ENCODE data around the gene CATSPER4. TPM values are rescaled to one million over a fixed set of nuclear protein-coding genes. Genes with fewer than 3 reads are reported as not detected.
"Not testable (repeated sequence)": the region's sequence is repeated elsewhere in the genome, so short reads cannot be mapped to it uniquely, and the experiment has no call there.

The CATSPER4 gene
- total RNA-seq, 2 donors from 2014 or later, result not detected

- no peaks in the 10 kb centered on the region for H3K4me1 ChIP-seq (ENCODE audit: control insufficient read depth in 1 of 2, low read depth in 2 of 2)
- DNase-seq (ENCODE audit: low spot score), result no peak
- H3K36me3 ChIP-seq, result no peaks in the 10 kb centered on the region
- no peak for ATAC-seq (ENCODE audit: insufficient number of reproducible peaks, low FRiP score, low read depth)
- H3K9me3 ChIP-seq, result no peaks in the 10 kb centered on the region
- no peak overlapping the region for H3K4me3 ChIP-seq
- TF ChIP-seq CTCF (IDR thresholded peaks at IDR 0.05), result no peak
- H3K27ac ChIP-seq, result no peak overlapping the region
- H3K27me3 ChIP-seq (replicated peaks; ENCODE audit: insufficient read depth), result no peaks in the 10 kb centered on the region
Measured at GRCh38 chr1:26218906-26219494, 28.6 kb downstream of the CATSPER4 start.

- no peaks in the 10 kb centered on the region for H3K27me3 ChIP-seq (replicated peaks; ENCODE audit: insufficient read depth)
- H3K36me3 ChIP-seq, result no peaks in the 10 kb centered on the region
- H3K27ac ChIP-seq, result no peak overlapping the region
- no peaks in the 10 kb centered on the region for H3K9me3 ChIP-seq
- H3K4me1 ChIP-seq (ENCODE audit: control insufficient read depth in 1 of 2, low read depth in 2 of 2), result peaks cover 0 to 6% of the 10 kb centered on the region in 2 donors
- TF ChIP-seq CTCF (IDR thresholded peaks at IDR 0.05), result no peak
- ATAC-seq (ENCODE audit: insufficient number of reproducible peaks, low FRiP score, low read depth) (no peak), DNase-seq (ENCODE audit: low spot score) (no peak)
- no peak overlapping the region for H3K4me3 ChIP-seq
Measured at GRCh38 chr1:26220199-26220912, 30.0 kb downstream of the CATSPER4 start.

- DNase-seq (ENCODE audit: low spot score), result no peak
- ATAC-seq (ENCODE audit: insufficient number of reproducible peaks, low FRiP score, low read depth), result no peak
- Histone ChIP-seq H3K36me3 (no peaks in the 10 kb centered on the region), H3K9me3 (no peaks in the 10 kb centered on the region), H3K27me3 (replicated peaks; ENCODE audit: insufficient read depth) (no peaks in the 10 kb centered on the region), H3K4me3 (no peak overlapping the region), H3K4me1 (ENCODE audit: control insufficient read depth in 1 of 2, low read depth in 2 of 2) (peaks cover 5 to 13% of the 10 kb centered on the region in 2 donors), H3K27ac (no peak overlapping the region)
- no peak for TF ChIP-seq CTCF (IDR thresholded peaks at IDR 0.05)
Measured at GRCh38 chr1:26221094-26221493, 30.7 kb downstream of the CATSPER4 start.

GRCh38 chr1:26224606-26225005, 34.2 kb downstream of the CATSPER4 start:
- Histone ChIP-seq H3K9me3 (no peaks in the 10 kb centered on the region), H3K27me3 (replicated peaks; ENCODE audit: insufficient read depth) (no peaks in the 10 kb centered on the region), H3K4me3 (no peak overlapping the region), H3K36me3 (no peaks in the 10 kb centered on the region), H3K27ac (no peak overlapping the region), H3K4me1 (ENCODE audit: control insufficient read depth in 1 of 2, low read depth in 2 of 2) (peaks cover 5 to 16% of the 10 kb centered on the region in 2 donors)
- DNase-seq (ENCODE audit: low spot score), result no peak
- no peak for TF ChIP-seq CTCF (IDR thresholded peaks at IDR 0.05)
- ATAC-seq (ENCODE audit: insufficient number of reproducible peaks, low FRiP score, low read depth), result no peak

GRCh38 chr1:26225033-26225831, 34.8 kb downstream of the CATSPER4 start:
- no peaks in the 10 kb centered on the region for H3K36me3 ChIP-seq
- no peaks in the 10 kb centered on the region for H3K9me3 ChIP-seq
- H3K4me1 ChIP-seq (ENCODE audit: control insufficient read depth in 1 of 2, low read depth in 2 of 2), result peaks cover 5 to 16% of the 10 kb centered on the region in 2 donors
- peak overlapping the region; percentile 63 for H3K4me3 ChIP-seq
- TF ChIP-seq CTCF (IDR thresholded peaks at IDR 0.05), result no peak
- no peak overlapping the region for H3K27ac ChIP-seq
- no peaks in the 10 kb centered on the region for H3K27me3 ChIP-seq (replicated peaks; ENCODE audit: insufficient read depth)
- no peak for DNase-seq (ENCODE audit: low spot score)
- ATAC-seq (ENCODE audit: insufficient number of reproducible peaks, low FRiP score, low read depth), result no peak

- H3K27me3 ChIP-seq (replicated peaks; ENCODE audit: insufficient read depth); DNase-seq (ENCODE audit: low spot score); H3K9me3 ChIP-seq; H3K4me3 ChIP-seq; ATAC-seq (ENCODE audit: insufficient number of reproducible peaks, low FRiP score, low read depth); H3K27ac ChIP-seq; H3K36me3 ChIP-seq: not testable (repeated sequence)
- peaks cover 6 to 17% of the 10 kb centered on the region in 2 donors for H3K4me1 ChIP-seq (ENCODE audit: control insufficient read depth in 1 of 2, low read depth in 2 of 2)
Measured at GRCh38 chr1:26230682-26231081, 40.3 kb downstream of the CATSPER4 start.

Data from thoracic aorta (tissue), 2 donors.